Right atrium auricular region (tissue), 2 donors: ENCODE results near the gene RAB1A. TPM values are rescaled to one million over a fixed set of nuclear protein-coding genes. Genes with fewer than 3 reads are reported as not detected.
A peak's percentile ranks its signal among the peaks of the same experiment; 100 is the strongest.

Experiments used
- DNase-seq: peaks from one replicate; pipeline ENCODE4 v3.0.0-alpha.2; 2019; ENCODE audit warnings: low spot score
- H3K27ac ChIP-seq, 2 donors: fragments of 200-600 bp; sonication (generic); 1 replicate in 1 of 2; 2 replicates in 1 of 2; pipeline ENCODE4 v1.5.1; 2016 to 2019
- H3K27me3 ChIP-seq, 2 donors: fragments of 200-600 bp; sonication (generic); one replicate each; pipeline versions ENCODE4 v1.5.1 to v1.6.0; 2017 to 2019
- H3K36me3 ChIP-seq: fragments of 200-600 bp; sonication (generic); one replicate; pipeline ENCODE4 v1.5.1; 2016
- H3K4me1 ChIP-seq, 2 donors: fragments of 200-600 bp; sonication (generic); one replicate each; pipeline versions ENCODE4 v1.5.1 to v1.6.0; 2017 to 2019
- H3K4me3 ChIP-seq, 2 donors: fragments of 200-600 bp; sonication (generic); 1 replicate in 1 of 2; 2 replicates in 1 of 2; pipeline ENCODE4 v1.5.1; 2017 to 2019; ENCODE audit warnings: mild to moderate bottlenecking in 1 of 2, moderate library complexity in 1 of 2
- H3K9me3 ChIP-seq, 2 donors: fragments of 200-600 bp; sonication (generic); one replicate each; pipeline ENCODE4 v1.5.1; 2019
- total RNA-seq, 2 donors: library from RNA; depleted of rRNA; stranded (reverse); fragments of >200 nt; gene quantifications; one replicate each; pipeline ENCODE4 v1.1.0, GENCODE V29; 2016
- TF ChIP-seq, protein P1 (sequence below), 2 donors: fragments of 200-600 bp; sonication (generic); IDR thresholded peaks; one replicate each; pipeline ENCODE4 v1.5.1; 2019; ENCODE audit warnings: antibody characterized with exemption in 2 of 2

The RAB1A gene
- total RNA-seq, 2 donors from 2014 or later = 69.6 to 73.8 TPM

DNA sequence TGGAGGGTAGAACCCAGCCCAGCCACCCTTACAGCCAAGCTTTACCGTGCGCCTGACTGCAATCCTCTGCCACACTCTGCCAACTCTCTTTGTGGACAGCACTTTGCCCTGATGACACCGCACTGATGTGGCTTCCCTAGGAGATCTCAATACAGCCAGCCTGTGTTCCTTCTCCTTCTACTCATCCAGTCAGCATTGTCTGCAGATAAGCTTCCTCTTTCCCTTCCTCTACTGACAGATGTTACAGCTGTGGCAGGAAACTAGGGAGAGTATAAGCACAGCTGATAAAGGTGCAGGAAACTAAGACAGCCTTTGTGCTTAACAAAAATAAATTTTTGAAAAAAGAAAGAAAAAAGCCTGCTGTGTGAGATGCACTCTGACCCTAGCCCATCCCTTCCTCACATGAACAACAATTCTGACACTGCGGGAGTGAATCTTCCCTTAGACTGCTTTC, 48.6 kb downstream of the RAB1A start:
- no peak overlapping the region for H3K27ac ChIP-seq
- H3K4me3 ChIP-seq = no peak overlapping the region
- peaks cover 74% of the 10 kb centered on the region for H3K36me3 ChIP-seq
- H3K27me3 ChIP-seq = no peaks in the 10 kb centered on the region
- H3K9me3 ChIP-seq = no peaks in the 10 kb centered on the region
- peaks cover 0 to 11% of the 10 kb centered on the region in 2 donors for H3K4me1 ChIP-seq
- no peak for DNase-seq
- TF ChIP-seq, protein P1, sequence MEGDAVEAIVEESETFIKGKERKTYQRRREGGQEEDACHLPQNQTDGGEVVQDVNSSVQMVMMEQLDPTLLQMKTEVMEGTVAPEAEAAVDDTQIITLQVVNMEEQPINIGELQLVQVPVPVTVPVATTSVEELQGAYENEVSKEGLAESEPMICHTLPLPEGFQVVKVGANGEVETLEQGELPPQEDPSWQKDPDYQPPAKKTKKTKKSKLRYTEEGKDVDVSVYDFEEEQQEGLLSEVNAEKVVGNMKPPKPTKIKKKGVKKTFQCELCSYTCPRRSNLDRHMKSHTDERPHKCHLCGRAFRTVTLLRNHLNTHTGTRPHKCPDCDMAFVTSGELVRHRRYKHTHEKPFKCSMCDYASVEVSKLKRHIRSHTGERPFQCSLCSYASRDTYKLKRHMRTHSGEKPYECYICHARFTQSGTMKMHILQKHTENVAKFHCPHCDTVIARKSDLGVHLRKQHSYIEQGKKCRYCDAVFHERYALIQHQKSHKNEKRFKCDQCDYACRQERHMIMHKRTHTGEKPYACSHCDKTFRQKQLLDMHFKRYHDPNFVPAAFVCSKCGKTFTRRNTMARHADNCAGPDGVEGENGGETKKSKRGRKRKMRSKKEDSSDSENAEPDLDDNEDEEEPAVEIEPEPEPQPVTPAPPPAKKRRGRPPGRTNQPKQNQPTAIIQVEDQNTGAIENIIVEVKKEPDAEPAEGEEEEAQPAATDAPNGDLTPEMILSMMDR (IDR thresholded peaks at IDR 0.05) = no peak

DNA sequence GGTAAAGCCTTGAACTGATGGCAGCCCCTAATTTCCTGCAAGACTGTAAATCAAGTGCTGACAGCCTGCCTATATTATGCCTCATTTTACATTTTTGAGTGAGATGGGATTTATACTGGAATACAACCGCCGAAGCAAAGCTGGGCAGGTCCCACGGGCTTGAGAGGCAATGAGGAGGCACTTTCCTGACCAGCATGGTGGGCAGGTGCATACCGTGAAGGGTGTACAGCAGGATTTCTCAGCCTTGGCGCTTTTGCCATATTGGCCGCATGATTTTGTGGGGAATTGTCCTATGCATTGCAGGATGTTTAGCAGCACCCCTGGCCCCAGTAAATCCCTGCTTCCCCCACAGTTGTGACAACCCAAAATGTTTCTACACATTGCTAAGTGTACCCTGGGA, 50.9 kb downstream of the RAB1A start:
- peaks cover 0 to 27% of the 10 kb centered on the region in 2 donors for H3K4me1 ChIP-seq
- no peak overlapping the region for H3K27ac ChIP-seq
- TF ChIP-seq, protein P1 (IDR thresholded peaks at IDR 0.05) = no peak
- DNase-seq = no peak
- H3K36me3 ChIP-seq = peaks cover 52% of the 10 kb centered on the region
- H3K27me3 ChIP-seq = no peaks in the 10 kb centered on the region
- no peaks in the 10 kb centered on the region for H3K9me3 ChIP-seq
- no peak overlapping the region for H3K4me3 ChIP-seq

- no peak overlapping the region for H3K27ac ChIP-seq
Observed at GRCh38 chr2:65077898-65078297, 52.0 kb downstream of the RAB1A start.

DNA sequence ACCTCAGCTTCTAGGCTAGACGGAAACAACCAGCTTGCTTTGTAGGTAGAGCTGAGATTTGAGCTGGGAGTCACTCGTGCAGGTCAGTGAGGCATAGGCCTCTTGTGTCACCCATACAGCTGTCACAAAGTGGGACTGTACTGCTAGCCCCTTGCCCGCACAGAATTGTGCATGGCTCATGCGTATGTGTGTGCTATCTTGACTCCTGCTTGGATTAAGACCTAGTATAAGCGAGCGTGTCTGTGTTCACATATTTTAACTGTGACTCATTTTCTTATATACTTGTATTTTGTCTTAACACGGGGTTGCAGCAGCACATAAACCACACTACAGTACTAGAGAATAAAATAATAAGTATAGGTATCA, 53.6 kb downstream of the RAB1A start:
- Histone ChIP-seq H3K36me3 (peaks cover 41% of the 10 kb centered on the region), H3K27ac (peak overlapping the region; percentile 29 to 31), H3K4me1 (peaks cover 0 to 28% of the 10 kb centered on the region in 2 donors), H3K27me3 (no peaks in the 10 kb centered on the region), H3K9me3 (no peaks in the 10 kb centered on the region), H3K4me3 (no peak overlapping the region)
- TF ChIP-seq, protein P1 (IDR thresholded peaks at IDR 0.05) = no peak
- DNase-seq = no peak

More at GRCh38 chr2:65077898-65078297, 52.0 kb downstream of the RAB1A start:
- Histone ChIP-seq H3K4me3 (no peak overlapping the region), H3K36me3 (peaks cover 41% of the 10 kb centered on the region), H3K27me3 (no peaks in the 10 kb centered on the region), H3K4me1 (peaks cover 0 to 27% of the 10 kb centered on the region in 2 donors), H3K9me3 (no peaks in the 10 kb centered on the region)
- TF ChIP-seq, protein P1 (IDR thresholded peaks at IDR 0.05) = no peak
- no peak for DNase-seq

DNA sequence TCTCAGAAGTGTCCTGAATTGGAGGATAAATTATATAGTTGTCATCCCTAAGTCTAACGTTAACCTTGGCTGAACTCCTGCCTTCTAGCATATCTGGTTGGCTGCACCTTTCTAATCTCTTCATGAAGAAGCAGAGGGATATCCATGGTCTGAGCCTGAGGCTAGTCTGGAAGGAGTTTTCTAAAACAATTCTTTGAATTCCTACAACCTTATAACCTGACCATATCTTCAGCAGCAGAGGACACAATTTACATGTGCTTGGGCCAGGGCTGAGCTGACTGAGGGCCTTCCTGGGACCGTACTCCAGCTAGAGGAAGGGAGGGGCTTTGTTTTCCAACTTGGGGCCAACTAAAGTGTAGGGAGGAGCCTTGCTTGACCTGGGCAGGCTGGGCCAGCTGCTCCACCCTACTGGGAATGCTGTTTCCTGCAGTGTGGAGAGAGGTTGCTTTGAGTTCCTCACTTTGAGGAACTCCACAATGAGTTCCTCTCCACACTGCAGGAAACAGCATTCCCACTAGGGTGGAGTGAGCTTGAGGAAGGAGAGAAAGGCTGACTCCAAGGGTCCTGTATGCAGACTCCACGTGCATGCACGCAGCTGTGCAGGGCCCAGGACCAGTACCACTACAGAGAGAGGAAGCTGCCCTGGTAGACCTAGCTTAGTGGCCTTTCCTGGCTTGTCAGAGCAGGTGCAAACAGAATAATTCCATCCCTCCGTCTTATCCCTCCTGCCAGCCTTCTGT, 54.1 kb downstream of the RAB1A start:
- no peaks in the 10 kb centered on the region for H3K9me3 ChIP-seq
- no peak for DNase-seq
- no peak overlapping the region for H3K4me3 ChIP-seq
- TF ChIP-seq, protein P1 (IDR thresholded peaks at IDR 0.05) = no peak
- H3K27ac ChIP-seq = peak overlapping the region; percentile 29 to 31
- peaks cover 0 to 33% of the 10 kb centered on the region in 2 donors for H3K4me1 ChIP-seq
- H3K36me3 ChIP-seq = peaks cover 41% of the 10 kb centered on the region
- no peaks in the 10 kb centered on the region for H3K27me3 ChIP-seq
